ENCODE results near the gene GSN.

Gene GSN

GRCh38 chr9:121358751-121359150 lies 90.8 kb downstream of the GSN start:
- DNase-seq: no peak

- DNase-seq: no peak
These were observed 91.7 kb downstream of the GSN start for GRCh38 chr9:121359351-121360294.

- DNase-seq: no peak
These were observed 92.8 kb downstream of the GSN start for GRCh38 chr9:121360601-121361374.

- no peak for DNase-seq
These were observed 95.1 kb downstream of the GSN start for GRCh38 chr9:121362813-121363621.

- DNase-seq: no peak
These were observed 95.6 kb downstream of the GSN start for GRCh38 chr9:121363622-121363961.

- no peak for DNase-seq
These were observed 96.1 kb downstream of the GSN start for GRCh38 chr9:121364077-121364476.

- DNase-seq: no peak
These were observed 96.9 kb downstream of the GSN start for GRCh38 chr9:121364886-121365285.

- DNase-seq: no peak
These were observed 97.6 kb downstream of the GSN start for GRCh38 chr9:121365564-121365963.

- no peak for DNase-seq
These were observed 98.7 kb downstream of the GSN start for GRCh38 chr9:121366611-121367192.

- no peak for DNase-seq
These were observed 99.6 kb downstream of the GSN start for GRCh38 chr9:121367306-121368137.

GRCh38 chr9:121368138-121368522 lies 100.2 kb downstream of the GSN start:
- DNase-seq: no peak

- no peak for DNase-seq
These were observed 100.8 kb downstream of the GSN start for GRCh38 chr9:121368745-121369144.

- no peak for DNase-seq
These were observed 101.8 kb downstream of the GSN start, which contains the start of gene STOM for GRCh38 chr9:121369595-121370265. STOM (minus strand) TSS chr9:121370250; CDS start chr9:121370187, 63 bp downstream.

GRCh38 chr9:121371495-121372061 lies 103.6 kb downstream of the GSN start:
- DNase-seq: no peak

- no peak for DNase-seq
These were observed 104.5 kb downstream of the GSN start for GRCh38 chr9:121372239-121373010.

- no peak for DNase-seq
These were observed 105.2 kb downstream of the GSN start for GRCh38 chr9:121373011-121373729.

- no peak for DNase-seq
These were observed 108.4 kb downstream of the GSN start for GRCh38 chr9:121376214-121376830.

- no peak for DNase-seq
These were observed 112.9 kb downstream of the GSN start for GRCh38 chr9:121380846-121381245.
